SKM-1 (cell line): Measurements from ENCODE around the gene JAKMIP1.

Experiments used
- DNase-seq: peaks from one replicate; lab custom pipeline; 2025; ENCODE audit not compliant: unreplicated experiment; lab: John Stamatoyannopoulos, UW

The JAKMIP1 gene

GRCh38 chr4:6204871-6205566, 4.7 kb upstream of the JAKMIP1 start:
- no peak for DNase-seq

DNA sequence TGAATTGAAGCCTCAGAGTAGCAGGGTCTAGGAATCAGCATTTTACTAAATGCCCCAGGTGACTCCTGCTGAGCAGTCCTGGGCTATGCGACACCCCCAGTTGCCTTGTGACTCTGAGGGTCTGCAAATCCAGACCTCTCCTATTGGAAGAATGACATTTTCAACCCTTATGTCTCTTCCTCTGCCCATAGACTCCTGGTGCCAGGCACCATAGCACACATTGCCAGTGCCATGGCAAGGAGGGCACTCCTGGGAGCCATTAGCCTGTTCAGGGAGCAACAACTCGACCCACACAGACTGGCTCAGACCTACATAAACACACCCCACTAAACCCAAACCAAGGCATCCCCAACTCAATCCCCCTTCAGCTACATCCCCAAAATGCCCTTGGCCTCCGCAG, 3.7 kb upstream of the JAKMIP1 start:
- no peak for DNase-seq

GRCh38 chr4:6201580-6202091, 1.3 kb upstream of the JAKMIP1 start:
- no peak for DNase-seq

GRCh38 chr4:6200922-6201362, 593 bp upstream of the JAKMIP1 start:
- DNase-seq: no peak

- DNase-seq: no peak
These were observed 877 bp downstream of the JAKMIP1 start for GRCh38 chr4:6199422-6199921.

DNA sequence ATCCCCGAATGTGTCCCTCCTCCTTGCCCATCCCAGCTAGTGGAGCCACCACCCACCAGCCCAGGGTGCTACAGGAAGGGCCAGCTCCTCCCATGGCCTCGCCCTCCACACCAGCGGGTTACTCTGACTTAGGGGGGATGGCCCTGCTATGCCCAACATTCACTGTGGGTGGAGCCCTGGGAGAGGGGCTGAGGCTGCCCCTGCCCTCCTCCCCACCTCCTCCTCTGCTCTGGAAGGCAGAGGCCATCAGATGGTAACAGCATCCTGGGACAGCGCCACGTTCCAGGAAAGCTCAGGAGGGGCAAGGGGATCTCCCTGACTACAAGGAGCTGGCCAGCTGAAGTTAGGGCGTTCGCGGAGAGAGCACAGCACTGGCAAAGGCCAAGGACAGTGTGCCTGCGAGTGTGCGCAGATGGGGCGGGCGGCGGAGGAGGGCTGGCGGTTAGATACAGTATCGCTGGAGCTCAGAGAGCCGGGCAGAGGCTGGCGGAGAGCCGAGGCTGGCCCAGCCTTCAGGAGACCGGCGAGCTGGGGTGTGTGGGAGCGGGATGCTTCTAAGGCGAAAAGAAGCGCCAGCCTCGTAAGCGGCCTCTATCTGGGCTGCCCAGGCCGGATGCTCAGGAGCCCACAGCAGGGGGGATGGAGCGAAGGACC, 1.5 kb downstream of the JAKMIP1 start:
- no peak for DNase-seq

GRCh38 chr4:6198278-6198677, 2.1 kb downstream of the JAKMIP1 start:
- no peak for DNase-seq

DNA sequence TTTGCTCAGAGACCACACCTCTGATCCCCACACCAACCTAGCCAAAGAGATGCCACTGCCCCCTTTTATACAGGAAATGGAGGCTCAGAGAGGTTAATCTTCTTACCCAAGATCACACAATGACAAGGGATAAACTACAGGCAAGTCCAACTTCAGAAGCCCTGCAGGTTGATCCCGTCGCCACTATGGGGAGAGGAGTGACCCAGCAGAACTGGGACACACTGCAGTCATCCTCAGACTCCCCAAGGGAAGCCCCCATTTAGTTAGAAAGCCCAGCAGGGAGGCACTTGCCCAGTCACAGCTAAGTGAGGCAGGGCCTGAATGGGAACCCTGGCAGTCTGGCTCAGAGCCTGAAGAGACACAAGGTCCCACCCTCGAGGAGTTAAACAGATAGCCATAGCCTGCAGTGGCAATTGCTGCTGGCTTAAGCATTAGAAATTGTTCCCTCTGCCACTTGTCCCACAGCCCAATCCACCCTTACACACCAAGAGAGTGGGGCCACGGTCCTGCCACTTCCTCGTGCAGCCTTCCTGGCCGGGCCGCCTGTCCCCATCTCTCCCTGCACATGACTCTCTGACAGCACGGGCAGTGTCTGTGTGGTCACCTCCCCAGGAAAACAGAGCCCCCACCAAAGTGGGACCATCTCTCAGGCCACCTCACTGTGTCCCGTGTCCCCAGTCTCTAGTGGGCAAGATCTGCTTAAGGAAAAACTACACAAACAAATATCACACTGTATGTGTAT, 2.7 kb downstream of the JAKMIP1 start:
- DNase-seq: no peak

DNA sequence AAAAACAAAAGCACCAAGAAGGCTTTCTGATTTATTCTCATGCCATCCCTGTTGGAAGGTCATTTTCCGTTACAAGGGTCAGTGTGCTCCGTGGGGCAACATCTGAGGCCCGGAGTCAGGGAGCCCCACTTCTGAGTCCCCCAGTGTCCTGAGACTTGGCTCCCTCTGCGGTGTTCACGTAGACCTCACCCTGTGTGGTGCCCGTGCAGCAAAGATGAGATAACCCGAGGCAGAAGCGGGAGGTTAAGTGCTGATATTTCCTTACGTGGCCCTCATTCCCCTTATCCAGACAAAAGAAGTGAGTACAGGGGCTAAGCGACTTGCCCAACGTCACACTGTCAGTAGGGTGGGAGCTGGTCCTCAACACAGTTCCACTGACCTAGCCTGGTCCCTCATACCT, 3.5 kb downstream of the JAKMIP1 start:
- no peak for DNase-seq

DNA sequence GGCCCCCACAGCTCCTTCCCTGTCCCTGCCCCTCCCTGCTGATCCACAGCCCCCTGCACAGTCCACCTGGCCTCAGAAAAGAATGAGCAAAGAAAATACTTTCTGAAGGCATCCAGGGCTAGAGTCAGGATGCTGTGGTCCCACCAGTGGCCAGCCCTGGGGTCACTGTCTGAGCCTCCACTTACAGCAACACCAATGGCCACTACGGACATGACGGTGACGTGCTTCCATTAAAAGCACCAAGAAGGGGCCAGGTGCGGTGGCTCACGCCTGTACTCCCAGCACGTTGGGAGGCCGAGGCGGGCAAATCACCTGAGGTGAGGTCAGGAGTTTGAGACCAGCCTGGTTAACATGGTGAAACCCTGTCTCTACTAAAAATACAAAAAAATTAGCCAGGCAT, 4.0 kb downstream of the JAKMIP1 start:
- DNase-seq: no peak

- DNase-seq: no peak
These were observed 4.6 kb downstream of the JAKMIP1 start for GRCh38 chr4:6195602-6196319.

DNA sequence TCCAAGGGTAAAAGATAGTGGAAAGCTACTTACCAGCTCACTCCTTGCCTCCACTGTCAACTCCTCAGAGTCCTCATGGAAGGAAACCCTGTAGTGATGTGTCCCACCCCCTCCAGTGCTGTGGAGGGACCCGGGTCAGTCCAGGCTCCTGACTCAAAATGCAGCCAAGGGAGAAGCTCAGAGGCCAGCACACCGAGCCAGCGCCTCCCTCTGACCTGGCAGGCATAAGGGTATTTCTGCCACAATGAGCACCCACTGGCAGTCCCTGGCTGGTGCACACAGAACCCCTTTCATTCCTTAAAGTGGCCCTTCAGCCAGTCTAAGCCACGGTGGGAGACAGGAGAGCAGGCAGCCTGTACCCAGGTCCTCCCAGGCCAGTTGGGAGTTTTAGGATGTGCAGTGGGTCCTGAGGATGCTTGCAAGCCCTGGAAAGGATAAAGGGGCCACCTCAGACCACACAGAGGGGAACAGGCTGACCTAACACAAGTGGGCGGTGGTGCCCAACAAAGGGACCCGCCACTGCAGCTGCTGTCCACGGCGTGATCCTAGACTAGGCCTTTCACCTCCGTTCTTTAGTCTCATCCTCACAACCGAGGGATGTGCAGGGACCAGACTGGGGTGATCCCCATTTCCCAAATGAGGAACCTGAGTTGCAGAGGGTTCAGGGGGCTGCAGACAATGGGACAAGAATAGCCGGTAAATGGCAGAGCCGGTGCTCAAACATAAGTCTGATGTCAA, 5.7 kb downstream of the JAKMIP1 start:
- DNase-seq: no peak

DNA sequence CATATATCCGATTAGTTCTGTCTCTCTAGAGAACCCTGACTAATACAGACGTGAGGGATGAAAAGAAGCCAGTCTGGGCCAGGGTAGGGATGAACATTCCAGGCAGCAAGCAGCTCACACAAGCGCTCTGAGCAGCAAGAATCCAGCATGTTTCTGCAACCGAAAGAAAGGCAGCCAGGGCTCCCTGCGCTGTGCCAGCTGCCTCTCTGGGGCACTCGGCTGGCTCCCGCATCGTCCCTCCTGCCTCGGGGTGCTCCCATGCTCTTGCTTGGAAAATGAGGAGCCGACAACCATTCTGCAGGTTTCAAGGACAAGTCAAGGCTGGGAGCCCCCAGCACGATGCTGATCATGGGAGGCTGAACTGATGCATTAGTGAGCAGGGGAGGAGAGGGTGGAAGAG, 7.0 kb downstream of the JAKMIP1 start:
- no peak for DNase-seq

- DNase-seq: no peak
These were observed 8.1 kb downstream of the JAKMIP1 start for GRCh38 chr4:6192245-6192644.

- DNase-seq: no peak
These were observed 8.8 kb downstream of the JAKMIP1 start for GRCh38 chr4:6191448-6192130.

- no peak for DNase-seq
These were observed 9.9 kb downstream of the JAKMIP1 start for GRCh38 chr4:6190486-6190885.

- DNase-seq: no peak
These were observed 10.8 kb downstream of the JAKMIP1 start for GRCh38 chr4:6189511-6189910.

DNA sequence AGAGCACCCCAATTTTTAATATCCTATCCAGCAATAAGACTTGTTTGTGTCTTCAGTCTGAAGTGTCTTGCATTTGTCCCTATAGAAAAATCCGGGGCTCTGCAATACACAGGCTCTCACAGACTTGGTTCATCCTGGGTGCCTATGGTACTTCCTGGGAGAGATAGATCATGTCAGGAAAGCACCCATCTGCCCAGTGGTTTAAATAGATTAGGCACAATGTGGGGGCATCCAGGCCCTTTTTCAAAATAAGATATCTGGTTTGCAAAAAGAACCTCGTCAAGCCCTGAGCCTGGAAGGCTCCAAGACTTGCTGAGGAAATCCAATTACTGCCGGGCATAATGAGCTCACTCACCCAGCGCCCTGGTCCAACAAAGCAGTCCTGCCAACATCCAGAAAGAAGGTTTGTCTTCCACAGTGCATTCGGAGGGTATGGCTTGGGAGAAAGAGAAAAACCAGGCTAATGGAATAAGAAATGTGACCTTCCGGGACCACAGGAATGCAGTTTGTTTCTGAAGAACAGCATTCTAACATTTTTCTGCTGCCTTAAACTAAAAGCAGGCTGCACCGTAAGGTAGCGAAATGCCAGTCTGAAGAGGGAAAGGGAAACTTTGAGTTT, 11.6 kb downstream of the JAKMIP1 start:
- no peak for DNase-seq

GRCh38 chr4:6184169-6184568, 16.2 kb downstream of the JAKMIP1 start:
- DNase-seq: no peak
